GM12875 (cell line): ENCODE data around the gene C1orf115.

Experiments used
- H3K4me3 ChIP-seq: one replicate; pipeline ENCODE4 v1.5.1; 2011; ENCODE audit warnings: low read depth, low read length, control low read depth
- TF ChIP-seq, protein P1 (sequence below): IDR thresholded peaks from 2 replicates; pipeline ENCODE4 v1.5.1; 2011; ENCODE audit warnings: low read depth, mild to moderate bottlenecking, control low read depth, inconsistent platforms, low read length, moderate library complexity, borderline replicate concordance; ENCODE audit not compliant: insufficient read depth

Gene C1orf115

DNA sequence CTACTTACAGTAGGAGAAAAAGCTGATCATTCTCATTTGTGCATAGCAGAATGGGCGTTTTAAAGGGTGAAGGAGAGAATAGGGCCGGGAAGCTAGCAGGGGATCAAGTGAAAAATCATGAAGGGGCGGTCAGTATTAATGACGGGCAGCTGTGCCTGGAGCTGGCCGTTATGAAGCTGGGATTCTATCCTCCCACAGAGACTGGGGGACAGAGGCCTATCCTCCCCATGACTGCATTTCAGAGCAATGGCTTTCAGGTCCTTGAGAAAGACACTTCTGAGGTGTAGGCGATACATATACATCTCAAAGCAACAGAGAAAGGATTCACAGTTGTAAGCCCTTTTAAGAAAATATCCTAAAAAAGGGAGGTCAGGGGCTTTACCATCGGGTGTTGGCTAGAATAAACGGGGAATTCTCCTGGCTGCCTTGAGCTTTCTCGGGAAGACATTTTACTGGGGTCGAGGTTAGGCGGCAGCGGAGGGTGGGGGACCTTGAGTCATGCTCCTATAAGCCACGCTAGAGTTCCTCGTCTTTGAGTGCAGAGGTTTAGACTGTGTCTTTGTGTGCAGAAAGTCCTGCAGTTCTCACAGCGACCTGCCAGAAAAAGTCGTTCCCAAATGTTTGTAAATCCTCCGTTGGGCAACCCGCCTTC lies 57.4 kb downstream of the C1orf115 start:
- TF ChIP-seq, protein P1, sequence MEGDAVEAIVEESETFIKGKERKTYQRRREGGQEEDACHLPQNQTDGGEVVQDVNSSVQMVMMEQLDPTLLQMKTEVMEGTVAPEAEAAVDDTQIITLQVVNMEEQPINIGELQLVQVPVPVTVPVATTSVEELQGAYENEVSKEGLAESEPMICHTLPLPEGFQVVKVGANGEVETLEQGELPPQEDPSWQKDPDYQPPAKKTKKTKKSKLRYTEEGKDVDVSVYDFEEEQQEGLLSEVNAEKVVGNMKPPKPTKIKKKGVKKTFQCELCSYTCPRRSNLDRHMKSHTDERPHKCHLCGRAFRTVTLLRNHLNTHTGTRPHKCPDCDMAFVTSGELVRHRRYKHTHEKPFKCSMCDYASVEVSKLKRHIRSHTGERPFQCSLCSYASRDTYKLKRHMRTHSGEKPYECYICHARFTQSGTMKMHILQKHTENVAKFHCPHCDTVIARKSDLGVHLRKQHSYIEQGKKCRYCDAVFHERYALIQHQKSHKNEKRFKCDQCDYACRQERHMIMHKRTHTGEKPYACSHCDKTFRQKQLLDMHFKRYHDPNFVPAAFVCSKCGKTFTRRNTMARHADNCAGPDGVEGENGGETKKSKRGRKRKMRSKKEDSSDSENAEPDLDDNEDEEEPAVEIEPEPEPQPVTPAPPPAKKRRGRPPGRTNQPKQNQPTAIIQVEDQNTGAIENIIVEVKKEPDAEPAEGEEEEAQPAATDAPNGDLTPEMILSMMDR: no peak
- H3K4me3 ChIP-seq: no peak overlapping the region

DNA sequence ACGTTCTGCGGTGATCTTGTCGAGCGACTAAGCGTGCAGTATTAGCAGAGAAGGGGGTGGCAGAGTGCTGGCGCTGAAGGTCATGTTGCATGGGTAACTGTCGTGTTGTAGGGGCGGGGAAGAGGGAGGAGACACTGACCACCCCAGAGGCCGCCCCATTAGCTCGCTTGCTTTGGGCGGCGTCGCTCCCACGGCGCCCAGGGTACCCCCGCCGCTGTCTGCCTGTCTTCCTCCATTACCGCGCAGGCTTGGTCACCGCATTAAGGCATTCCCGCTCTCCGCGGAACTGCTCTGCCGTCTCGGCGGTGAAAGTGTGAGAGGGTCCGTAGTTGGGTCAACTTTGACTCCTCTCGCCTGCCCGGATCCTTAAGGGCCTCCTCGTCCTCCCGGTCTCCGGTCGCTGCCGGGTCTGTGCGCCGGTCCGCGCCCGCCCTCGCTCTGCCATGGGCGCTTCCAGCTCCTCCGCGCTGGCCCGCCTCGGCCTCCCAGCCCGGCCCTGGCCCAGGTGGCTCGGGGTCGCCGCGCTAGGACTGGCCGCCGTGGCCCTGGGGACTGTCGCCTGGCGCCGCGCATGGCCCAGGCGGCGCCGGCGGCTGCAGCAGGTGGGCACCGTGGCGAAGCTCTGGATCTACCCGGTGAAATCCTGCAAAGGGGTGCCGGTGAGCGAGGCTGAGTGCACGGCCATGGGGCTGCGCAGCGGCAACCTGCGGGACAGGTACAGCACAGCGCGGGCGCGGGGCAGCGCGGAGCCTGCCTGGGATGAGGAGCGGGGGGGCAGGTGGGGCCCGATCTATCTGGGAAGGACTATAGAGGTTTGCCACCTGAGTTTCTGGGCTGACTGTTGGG lies 58.1 kb downstream of the C1orf115 start, which contains the start of gene MTARC2:
Gene MTARC2 (plus strand): TSS at position 234 of the 846 bp plus-strand sequence. CDS start 210 bp downstream, at position 444.
- H3K4me3 ChIP-seq: peak within 1 kb of the TSS; percentile 27
- TF ChIP-seq, protein P1: no peak
